ENCODE measurements around the gene CAMK2N2.
"Not testable (repeated sequence)": the region's sequence is repeated elsewhere in the genome, so short reads cannot be mapped to it uniquely, and the experiment has no call there.

CAMK2N2 gene

DNA sequence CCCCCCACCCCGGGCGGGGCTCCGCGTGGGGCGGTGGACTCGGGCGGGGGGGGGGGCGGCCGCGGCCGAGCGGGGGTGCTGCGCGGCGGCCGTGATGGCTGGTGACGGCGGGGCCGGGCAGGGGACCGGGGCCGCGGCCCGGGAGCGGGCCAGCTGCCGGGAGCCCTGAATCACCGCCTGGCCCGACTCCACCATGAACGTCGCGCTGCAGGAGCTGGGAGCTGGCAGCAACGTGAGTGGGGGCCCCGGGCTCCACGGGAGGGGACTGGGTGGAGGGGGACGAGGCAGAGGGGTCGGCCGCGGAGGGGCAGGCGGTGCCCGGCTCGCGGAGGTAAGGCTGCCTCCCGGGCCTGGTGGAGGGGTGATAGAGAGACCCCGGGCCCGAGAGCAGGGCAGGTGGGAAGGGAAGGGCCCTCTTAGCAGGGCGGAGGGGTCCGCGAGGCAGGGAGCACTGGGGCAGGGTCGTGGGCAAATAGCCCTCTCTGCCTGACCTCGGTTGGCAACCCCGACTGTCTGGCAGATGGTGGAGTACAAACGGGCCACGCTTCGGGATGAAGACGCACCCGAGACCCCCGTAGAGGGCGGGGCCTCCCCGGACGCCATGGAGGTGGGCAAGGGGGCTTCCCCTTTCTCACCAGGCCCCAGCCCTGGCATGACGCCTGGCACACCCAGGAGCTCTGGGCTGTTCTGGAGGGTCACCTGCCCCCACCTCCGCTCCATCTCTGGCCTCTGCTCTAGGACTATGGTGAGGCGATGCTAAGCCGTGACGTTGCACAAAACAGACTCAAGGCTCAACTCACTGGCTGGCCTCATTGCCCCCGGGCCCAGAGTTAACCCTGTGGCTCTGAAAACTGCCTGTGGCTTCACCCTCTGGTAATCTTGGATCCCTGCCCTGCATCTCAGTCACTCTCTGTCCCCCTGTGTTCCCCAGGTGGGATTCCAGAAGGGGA, 14.9 kb upstream of the CAMK2N2 start, which contains the start of gene ECE2:
TSS of gene ECE2 (plus strand) at position 62 of the 950 bp plus-strand sequence. CDS start at position 194, 132 bp downstream.
- TF ChIP-seq, protein P1, sequence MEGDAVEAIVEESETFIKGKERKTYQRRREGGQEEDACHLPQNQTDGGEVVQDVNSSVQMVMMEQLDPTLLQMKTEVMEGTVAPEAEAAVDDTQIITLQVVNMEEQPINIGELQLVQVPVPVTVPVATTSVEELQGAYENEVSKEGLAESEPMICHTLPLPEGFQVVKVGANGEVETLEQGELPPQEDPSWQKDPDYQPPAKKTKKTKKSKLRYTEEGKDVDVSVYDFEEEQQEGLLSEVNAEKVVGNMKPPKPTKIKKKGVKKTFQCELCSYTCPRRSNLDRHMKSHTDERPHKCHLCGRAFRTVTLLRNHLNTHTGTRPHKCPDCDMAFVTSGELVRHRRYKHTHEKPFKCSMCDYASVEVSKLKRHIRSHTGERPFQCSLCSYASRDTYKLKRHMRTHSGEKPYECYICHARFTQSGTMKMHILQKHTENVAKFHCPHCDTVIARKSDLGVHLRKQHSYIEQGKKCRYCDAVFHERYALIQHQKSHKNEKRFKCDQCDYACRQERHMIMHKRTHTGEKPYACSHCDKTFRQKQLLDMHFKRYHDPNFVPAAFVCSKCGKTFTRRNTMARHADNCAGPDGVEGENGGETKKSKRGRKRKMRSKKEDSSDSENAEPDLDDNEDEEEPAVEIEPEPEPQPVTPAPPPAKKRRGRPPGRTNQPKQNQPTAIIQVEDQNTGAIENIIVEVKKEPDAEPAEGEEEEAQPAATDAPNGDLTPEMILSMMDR (IDR thresholded peaks at IDR 0.05; ENCODE audit: borderline replicate concordance, control extremely low read depth, extremely low read depth, insufficient read depth, missing control alignments), result no peak
- DNase-seq (ENCODE audit: low spot score), result no peak
- in situ Hi-C loops (cut with MboI; ENCODE audit: low sequenced_read_pairs, unreplicated experiment), result no loop called here

DNA sequence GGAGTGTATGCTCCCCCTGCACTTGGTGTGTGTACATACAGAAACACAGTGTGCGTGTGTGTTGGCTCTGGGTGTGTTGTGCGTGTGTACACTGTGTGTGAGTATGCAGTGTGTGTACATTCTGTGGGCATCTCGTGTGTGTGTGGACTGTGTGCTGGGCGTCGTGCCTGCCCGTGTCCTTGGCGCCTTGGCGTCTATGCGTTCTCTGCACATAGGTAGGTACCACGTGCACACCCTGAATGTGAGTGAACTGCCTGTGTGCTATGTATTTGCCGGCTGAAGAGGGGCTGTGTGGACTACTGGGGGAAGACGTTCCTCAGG, 14.0 kb upstream of the CAMK2N2 start:
- DNase-seq (ENCODE audit: low spot score), result no peak
- in situ Hi-C loops (cut with MboI; ENCODE audit: low sequenced_read_pairs, unreplicated experiment), result no loop called here
- TF ChIP-seq, protein P1 (IDR thresholded peaks at IDR 0.05; ENCODE audit: borderline replicate concordance, control extremely low read depth, extremely low read depth, insufficient read depth, missing control alignments), result no peak

- TF ChIP-seq, protein P1 (IDR thresholded peaks at IDR 0.05; ENCODE audit: borderline replicate concordance, control extremely low read depth, extremely low read depth, insufficient read depth, missing control alignments), result no peak
- no peak for DNase-seq (ENCODE audit: low spot score)
- in situ Hi-C loops (cut with MboI; ENCODE audit: low sequenced_read_pairs, unreplicated experiment), result no loop called here
Measured at GRCh38 chr3:184272269-184272668, 10.9 kb upstream of the CAMK2N2 start.

DNA sequence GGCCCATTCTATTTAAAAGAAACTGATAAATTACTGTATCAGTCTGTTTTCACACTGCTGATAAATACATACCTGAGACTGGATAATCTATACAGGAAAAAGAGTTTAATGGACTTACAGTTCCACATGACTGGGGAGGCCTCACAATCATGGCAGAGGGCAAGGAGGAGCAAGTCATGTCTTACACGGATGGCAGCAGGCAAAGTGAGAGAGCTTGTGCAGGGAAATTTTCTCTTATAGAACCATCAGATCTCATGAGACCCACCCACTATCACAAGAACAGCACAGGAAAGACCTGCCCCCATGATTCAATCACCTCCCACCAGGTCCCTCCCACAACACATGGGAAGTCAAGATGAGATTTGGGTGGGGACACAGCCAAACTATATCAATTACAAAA, 5.9 kb upstream of the CAMK2N2 start:
- DNase-seq (ENCODE audit: low spot score); in situ Hi-C loops (cut with MboI; ENCODE audit: low sequenced_read_pairs, unreplicated experiment): not testable (repeated sequence)

DNA sequence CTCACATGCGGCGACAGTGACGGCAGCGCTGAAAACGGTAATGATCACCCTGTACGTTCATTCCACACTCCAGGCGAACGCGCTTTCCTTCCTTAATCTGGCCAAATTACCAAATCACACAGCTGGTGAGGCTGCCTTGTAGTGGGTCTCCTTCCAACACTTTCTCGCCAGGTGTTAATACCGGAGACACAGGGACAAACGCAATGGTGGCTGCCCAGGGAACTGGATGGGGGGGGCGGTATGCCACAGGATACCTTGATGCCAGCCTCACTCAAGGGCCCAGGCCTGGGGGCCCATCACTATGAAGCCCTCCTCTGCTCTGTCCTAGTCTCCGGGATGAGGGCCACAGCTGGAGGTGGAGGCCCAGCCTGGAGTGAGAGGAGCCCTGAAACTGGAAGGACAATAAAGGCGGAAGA, 1.4 kb upstream of the CAMK2N2 start:
- DNase-seq (ENCODE audit: low spot score), result no peak
- in situ Hi-C loops (cut with MboI; ENCODE audit: low sequenced_read_pairs, unreplicated experiment), result no loop called here
- TF ChIP-seq, protein P1 (IDR thresholded peaks at IDR 0.05; ENCODE audit: borderline replicate concordance, control extremely low read depth, extremely low read depth, insufficient read depth, missing control alignments), result no peak

- TF ChIP-seq, protein P1 (IDR thresholded peaks at IDR 0.05; ENCODE audit: borderline replicate concordance, control extremely low read depth, extremely low read depth, insufficient read depth, missing control alignments), result no peak
- DNase-seq (ENCODE audit: low spot score), result peak; percentile 58
- in situ Hi-C loops (cut with MboI; ENCODE audit: low sequenced_read_pairs, unreplicated experiment), result no loop called here
Measured at GRCh38 chr3:184261854-184262763, 756 bp upstream of the CAMK2N2 start.

All from GM13976 (cell line).